Mucosa of rectum (tissue), 2 donors: ENCODE data around the gene COL2A1.
"Not testable (repeated sequence)": the region's sequence is repeated elsewhere in the genome, so short reads cannot be mapped to it uniquely, and the experiment has no call there.

Experiments
- H3K27ac ChIP-seq, 2 donors: one replicate each; pipeline ENCODE4 v1.7.0; 2013; ENCODE audit warnings: inconsistent platforms in 2 of 2, low read depth in 2 of 2, low read length in 2 of 2
- H3K27me3 ChIP-seq, 2 donors: one replicate each; pipeline ENCODE4 v1.7.0; 2013; ENCODE audit warnings: low read length in 2 of 2; ENCODE audit not compliant: control insufficient read depth in 2 of 2, insufficient read depth in 2 of 2
- H3K36me3 ChIP-seq, 2 donors: one replicate each; pipeline ENCODE4 v1.7.0; 2013; ENCODE audit warnings: low read length in 2 of 2; ENCODE audit not compliant: control insufficient read depth in 2 of 2, insufficient read depth in 2 of 2
- H3K4me1 ChIP-seq, 2 donors: one replicate each; pipeline ENCODE4 v1.7.0; 2013; ENCODE audit warnings: low read length in 2 of 2, mild to moderate bottlenecking in 1 of 2; ENCODE audit not compliant: control insufficient read depth in 2 of 2, insufficient read depth in 2 of 2
- H3K4me3 ChIP-seq, 2 donors: one replicate each; pipeline ENCODE4 v1.7.0; 2013; ENCODE audit warnings: low read length in 2 of 2
- H3K9ac ChIP-seq, 2 donors: one replicate each; pipeline ENCODE4 v1.7.0; 2013; ENCODE audit warnings: low read length in 2 of 2, low read depth in 1 of 2, mild to moderate bottlenecking in 1 of 2
- H3K9me3 ChIP-seq, 2 donors: one replicate each; pipeline ENCODE4 v1.7.0; 2013; ENCODE audit warnings: low read length in 2 of 2; ENCODE audit not compliant: control insufficient read depth in 2 of 2
- donor health status: healthy.
- donor health status: Normal muscosa, but diverticular disease.

COL2A1 gene

GRCh38 chr12:47967461-47968321 lies 36.6 kb downstream of the COL2A1 start:
- H3K4me3 ChIP-seq, result no peak overlapping the region
- H3K9ac ChIP-seq, result no peak overlapping the region
- peaks cover 17 to 25% of the 10 kb centered on the region in 2 donors for H3K4me1 ChIP-seq
- no peaks in the 10 kb centered on the region for H3K27me3 ChIP-seq
- H3K27ac ChIP-seq, result no peak overlapping the region
- H3K9me3 ChIP-seq, result no peaks in the 10 kb centered on the region
- peaks cover 18 to 31% of the 10 kb centered on the region in 2 donors for H3K36me3 ChIP-seq

- H3K27ac ChIP-seq, result peak overlapping the region; percentile 78 to 91
- H3K36me3 ChIP-seq, result peaks cover 18 to 31% of the 10 kb centered on the region in 2 donors
- H3K9ac ChIP-seq, result peak overlapping the region in 1 of 2 donors; percentile 94
- H3K4me3 ChIP-seq, result peak overlapping the region; percentile 26 to 40
- H3K4me1 ChIP-seq, result peaks cover 17 to 25% of the 10 kb centered on the region in 2 donors
- no peaks in the 10 kb centered on the region for H3K9me3 ChIP-seq
- H3K27me3 ChIP-seq, result peaks cover 0 to 3% of the 10 kb centered on the region in 2 donors
Measured at GRCh38 chr12:47965581-47965980, 38.7 kb downstream of the COL2A1 start.

- H3K27ac ChIP-seq, result peak overlapping the region; percentile 78 to 91
- peaks cover 17 to 25% of the 10 kb centered on the region in 2 donors for H3K4me1 ChIP-seq
Measured at GRCh38 chr12:47964106-47964728, 40.1 kb downstream of the COL2A1 start.

GRCh38 chr12:47963340-47964040 lies 40.8 kb downstream of the COL2A1 start, which contains the start of gene TMEM106C:
TSS of gene TMEM106C (plus strand) at chr12:47963596. CDS start at chr12:47964237, 641 bp downstream.
- H3K27ac ChIP-seq, result peak within 1 kb of the TSS; percentile 68 to 91

More at GRCh38 chr12:47964106-47964728, 40.1 kb downstream of the COL2A1 start:
- Histone ChIP-seq H3K9ac (peak overlapping the region; percentile 94), H3K27me3 (peaks cover 0 to 3% of the 10 kb centered on the region in 2 donors), H3K4me3 (peak overlapping the region; percentile 87 to 94), H3K36me3 (peaks cover 18 to 28% of the 10 kb centered on the region in 2 donors), H3K9me3 (no peaks in the 10 kb centered on the region)

GRCh38 chr12:47962198-47962597 lies 42.1 kb downstream of the COL2A1 start:
- H3K36me3 ChIP-seq, result peaks cover 11 to 17% of the 10 kb centered on the region in 2 donors
- peaks cover 17 to 25% of the 10 kb centered on the region in 2 donors for H3K4me1 ChIP-seq
- H3K27me3 ChIP-seq, result peaks cover 0 to 3% of the 10 kb centered on the region in 2 donors
- H3K9ac ChIP-seq, result no peak overlapping the region
- H3K4me3 ChIP-seq, result no peak overlapping the region
- H3K9me3 ChIP-seq, result no peaks in the 10 kb centered on the region
- H3K27ac ChIP-seq, result no peak overlapping the region

More at GRCh38 chr12:47963340-47964040, 40.8 kb downstream of the COL2A1 start, which contains the start of gene TMEM106C:
- Histone ChIP-seq H3K4me3 (peak within 1 kb of the TSS; percentile 87 to 94), H3K36me3 (peaks cover 18 to 27% of the 10 kb centered on the region in 2 donors), H3K9ac (peak within 1 kb of the TSS; percentile 94), H3K9me3 (no peaks in the 10 kb centered on the region), H3K4me1 (peaks cover 17 to 25% of the 10 kb centered on the region in 2 donors), H3K27me3 (peaks cover 0 to 3% of the 10 kb centered on the region in 2 donors)

GRCh38 chr12:47957671-47958070 lies 46.6 kb downstream of the COL2A1 start:
- not testable (repeated sequence) for H3K36me3 ChIP-seq, H3K27ac ChIP-seq, H3K9ac ChIP-seq, H3K4me3 ChIP-seq, H3K9me3 ChIP-seq, H3K27me3 ChIP-seq
- H3K4me1 ChIP-seq, result peaks cover 11 to 23% of the 10 kb centered on the region in 2 donors

GRCh38 chr12:47955059-47955458 lies 49.2 kb downstream of the COL2A1 start:
- H3K27ac ChIP-seq, result peak overlapping the region in 1 of 2 donors; percentile 38
- H3K4me1 ChIP-seq, result peaks cover 11 to 27% of the 10 kb centered on the region in 2 donors
- H3K9ac ChIP-seq, result no peak overlapping the region
- H3K27me3 ChIP-seq, result no peaks in the 10 kb centered on the region
- no peak overlapping the region for H3K4me3 ChIP-seq
- no peaks in the 10 kb centered on the region for H3K36me3 ChIP-seq
- H3K9me3 ChIP-seq, result no peaks in the 10 kb centered on the region

- no peaks in the 10 kb centered on the region for H3K36me3 ChIP-seq
- no peaks in the 10 kb centered on the region for H3K27me3 ChIP-seq
- no peak overlapping the region for H3K9ac ChIP-seq
- peak overlapping the region; percentile 38 to 57 for H3K27ac ChIP-seq
- peaks cover 15 to 32% of the 10 kb centered on the region in 2 donors for H3K4me1 ChIP-seq
- no peaks in the 10 kb centered on the region for H3K9me3 ChIP-seq
- no peak overlapping the region for H3K4me3 ChIP-seq
Measured at GRCh38 chr12:47954467-47955045, 49.7 kb downstream of the COL2A1 start.

GRCh38 chr12:47954058-47954457 lies 50.2 kb downstream of the COL2A1 start:
- H3K27me3 ChIP-seq, result no peaks in the 10 kb centered on the region
- peak overlapping the region; percentile 38 to 57 for H3K27ac ChIP-seq
- H3K9ac ChIP-seq, result no peak overlapping the region

More at GRCh38 chr12:47954058-47954457, 50.2 kb downstream of the COL2A1 start:
- Histone ChIP-seq H3K4me1 (peaks cover 20 to 37% of the 10 kb centered on the region in 2 donors), H3K36me3 (no peaks in the 10 kb centered on the region), H3K4me3 (no peak overlapping the region), H3K9me3 (no peaks in the 10 kb centered on the region)
